Esophagus squamous epithelium (tissue), 5 donors: ENCODE measurements around the gene VRTN. TPM values are rescaled to one million over a fixed set of nuclear protein-coding genes. Genes with fewer than 3 reads are reported as not detected.

ENCODE experiments used
- DNase-seq: peaks from one replicate; lab custom pipeline; 2025; lab: John Stamatoyannopoulos, UW
- H3K27ac ChIP-seq, 4 donors: fragments of 200-600 bp; sonication (generic); one replicate each; pipeline ENCODE4 v1.5.1; 2016 to 2019; ENCODE audit warnings: mild to moderate bottlenecking in 1 of 4
- H3K27me3 ChIP-seq, 4 donors: fragments of 200-600 bp; sonication (generic); 1 replicate in 3 of 4; 2 replicates in 1 of 4; pipeline versions ENCODE4 v1.5.1 to v1.6.0; 2017 to 2021; ENCODE audit warnings: antibody characterized with exemption in 1 of 4
- H3K36me3 ChIP-seq, 3 donors: fragments of 200-600 bp; sonication (generic); one replicate each; pipeline ENCODE4 v1.5.1; 2016 to 2019
- H3K4me1 ChIP-seq, 3 donors: fragments of 200-600 bp; sonication (generic); one replicate each; pipeline ENCODE4 v1.5.1; 2017 to 2019
- H3K4me3 ChIP-seq, 4 donors: fragments of 200-600 bp; sonication (generic); 1 replicate in 3 of 4; 2 replicates in 1 of 4; pipeline ENCODE4 v1.5.1; 2016 to 2019; ENCODE audit warnings: mild to moderate bottlenecking in 2 of 4, moderate library complexity in 1 of 4
- H3K9me3 ChIP-seq, 3 donors: fragments of 200-600 bp; sonication (generic); one replicate each; pipeline ENCODE4 v1.5.1; 2016 to 2019
- POLR2A ChIP-seq, 4 donors: fragments of 450-650 bp; IDR thresholded peaks; one replicate each; pipeline ENCODE4 v1.6.1; 2017; ENCODE audit warnings: antibody characterized with exemption in 4 of 4, mild to moderate bottlenecking in 4 of 4, moderate library complexity in 3 of 4
- WGBS, 2 donors: methylation state at CpG; one replicate each; pipeline ENCODE4 v1.1.5; 2018; 5-methylcytosine and 5-hydroxymethylcytosine counted together
- intact Hi-C: fragments of 100-400 bp; cut with DNase I; formaldehyde crosslinking; loops from one replicate; pipeline ENCODE4 v1.15.0; 2022
- total RNA-seq, 4 donors: library from RNA; depleted of rRNA; stranded (reverse); fragments of >200 nt; gene quantifications; one replicate each; pipeline ENCODE4 v1.1.0, GENCODE V29; 2016
- TF ChIP-seq, protein P1 (sequence below), 6 experiments: fragments of 450-650 bp in 4 of 6; fragments of 200-600 bp in 2 of 6; sonication (generic) in 2 of 6; IDR thresholded peaks; one replicate each; pipeline ENCODE4 v1.5.1; 2016 to 2019; ENCODE audit warnings: antibody characterized with exemption in 6 of 6, mild to moderate bottlenecking in 4 of 6, moderate library complexity in 4 of 6
- donor health status: DM: yes; HTN: yes; CAD: no.

The VRTN gene
- total RNA-seq, 4 donors from 2014 or later = not detected

DNA sequence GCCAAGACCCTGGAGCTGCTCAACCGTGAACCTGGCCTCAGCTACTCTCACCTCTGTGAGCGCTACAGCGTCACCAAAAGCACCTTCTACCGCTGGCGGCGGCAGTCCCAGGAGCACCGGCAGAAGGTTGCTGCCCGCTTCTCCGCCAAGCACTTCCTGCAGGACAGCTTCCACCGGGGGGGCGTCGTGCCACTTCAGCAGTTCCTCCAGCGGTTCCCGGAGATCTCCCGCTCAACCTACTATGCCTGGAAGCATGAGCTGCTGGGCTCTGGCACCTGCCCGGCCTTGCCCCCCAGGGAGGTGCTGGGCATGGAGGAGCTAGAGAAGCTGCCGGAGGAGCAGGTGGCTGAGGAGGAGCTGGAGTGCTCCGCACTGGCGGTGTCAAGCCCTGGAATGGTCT lies 9.3 kb downstream of the VRTN start:
- TF ChIP-seq, protein P1, sequence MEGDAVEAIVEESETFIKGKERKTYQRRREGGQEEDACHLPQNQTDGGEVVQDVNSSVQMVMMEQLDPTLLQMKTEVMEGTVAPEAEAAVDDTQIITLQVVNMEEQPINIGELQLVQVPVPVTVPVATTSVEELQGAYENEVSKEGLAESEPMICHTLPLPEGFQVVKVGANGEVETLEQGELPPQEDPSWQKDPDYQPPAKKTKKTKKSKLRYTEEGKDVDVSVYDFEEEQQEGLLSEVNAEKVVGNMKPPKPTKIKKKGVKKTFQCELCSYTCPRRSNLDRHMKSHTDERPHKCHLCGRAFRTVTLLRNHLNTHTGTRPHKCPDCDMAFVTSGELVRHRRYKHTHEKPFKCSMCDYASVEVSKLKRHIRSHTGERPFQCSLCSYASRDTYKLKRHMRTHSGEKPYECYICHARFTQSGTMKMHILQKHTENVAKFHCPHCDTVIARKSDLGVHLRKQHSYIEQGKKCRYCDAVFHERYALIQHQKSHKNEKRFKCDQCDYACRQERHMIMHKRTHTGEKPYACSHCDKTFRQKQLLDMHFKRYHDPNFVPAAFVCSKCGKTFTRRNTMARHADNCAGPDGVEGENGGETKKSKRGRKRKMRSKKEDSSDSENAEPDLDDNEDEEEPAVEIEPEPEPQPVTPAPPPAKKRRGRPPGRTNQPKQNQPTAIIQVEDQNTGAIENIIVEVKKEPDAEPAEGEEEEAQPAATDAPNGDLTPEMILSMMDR (IDR thresholded peaks at IDR 0.05) = no peak
- no peak for TF ChIP-seq POLR2A (IDR thresholded peaks at IDR 0.05)
- WGBS, 2 donors = 89 to 90% methylated on average over 2 to 12 of the region's 19 CpGs
- H3K4me1 ChIP-seq = no peaks in the 10 kb centered on the region
- H3K4me3 ChIP-seq = no peak overlapping the region
- intact Hi-C loops = loop anchor here (10.0 kb wide), 1 partner anchor 117 kb away; no protein-coding TSS in a partner anchor
- no peaks in the 10 kb centered on the region for H3K36me3 ChIP-seq
- H3K9me3 ChIP-seq = no peaks in the 10 kb centered on the region
- no peak overlapping the region for H3K27ac ChIP-seq
- no peak for DNase-seq
- H3K27me3 ChIP-seq = peaks cover 0 to under 1% (median 0%) of the 10 kb centered on the region in 4 donors

DNA sequence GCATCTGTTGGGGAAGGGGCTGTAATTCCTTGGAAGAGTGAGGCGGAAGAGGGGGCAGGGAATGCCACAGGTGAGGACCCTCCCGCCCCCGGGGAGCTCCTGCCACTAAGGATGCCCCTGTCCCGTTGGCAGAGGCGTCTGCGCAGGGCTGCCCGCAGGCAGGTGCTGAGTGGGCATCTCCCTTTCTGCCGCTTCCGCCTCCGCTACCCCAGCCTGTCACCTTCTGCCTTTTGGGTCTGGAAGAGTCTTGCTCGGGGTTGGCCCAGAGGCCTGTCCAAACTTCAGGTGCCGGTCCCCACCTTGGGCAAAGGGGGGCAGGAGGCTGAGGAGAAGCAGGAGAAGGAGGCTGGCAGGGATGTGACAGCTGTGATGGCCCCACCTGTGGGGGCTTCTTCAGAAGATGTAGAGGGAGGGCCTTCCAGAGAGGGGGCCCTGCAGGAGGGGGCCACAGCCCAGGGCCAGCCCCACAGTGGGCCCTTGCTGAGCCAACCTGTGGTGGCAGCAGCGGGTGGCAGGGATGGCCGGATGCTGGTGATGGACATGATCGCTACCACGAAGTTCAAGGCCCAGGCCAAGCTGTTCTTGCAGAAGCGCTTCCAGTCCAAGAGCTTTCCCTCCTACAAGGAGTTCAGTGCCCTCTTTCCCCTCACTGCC lies 10.0 kb downstream of the VRTN start:
- Histone ChIP-seq H3K4me1 (no peaks in the 10 kb centered on the region), H3K27ac (no peak overlapping the region), H3K36me3 (no peaks in the 10 kb centered on the region), H3K27me3 (no peaks in the 10 kb centered on the region), H3K4me3 (no peak overlapping the region), H3K9me3 (no peaks in the 10 kb centered on the region)
- intact Hi-C loops = loop anchor here (10.0 kb wide), 1 partner anchor 116 kb away; no protein-coding TSS in a partner anchor
- no peak for DNase-seq
- TF ChIP-seq, protein P1 (IDR thresholded peaks at IDR 0.05) = no peak
- 89 to 95% methylated on average over 9 to 12 of the region's 17 CpGs for WGBS, 2 donors

DNA sequence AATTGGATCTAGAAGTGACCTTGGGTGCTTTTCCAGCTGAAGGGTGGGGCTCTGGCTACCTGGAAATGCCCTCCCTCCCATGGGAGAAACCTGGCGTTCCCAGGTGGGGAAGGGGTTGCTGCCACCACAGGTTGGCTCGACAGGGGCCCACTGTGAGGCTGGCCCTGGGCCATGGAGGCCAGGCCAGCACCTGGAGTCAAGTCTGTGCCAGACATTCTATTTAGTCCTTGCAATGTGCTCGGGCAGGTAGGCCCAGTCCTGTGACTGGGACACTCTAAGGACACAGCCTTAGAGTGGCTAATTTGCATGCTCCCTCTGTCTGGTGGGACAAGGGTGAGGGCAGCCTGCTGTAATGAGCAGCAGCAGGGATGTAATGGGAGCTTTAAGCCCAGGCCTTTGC lies 11.9 kb downstream of the VRTN start:
- intact Hi-C loops = no loop called here
- TF ChIP-seq POLR2A (IDR thresholded peaks at IDR 0.05) = no peak
- TF ChIP-seq, protein P1 (IDR thresholded peaks at IDR 0.05) = no peak
- WGBS, 2 donors = 40% methylated on average over 1 of the region's 3 CpGs; no CpG with 5 or more reads in 1 of the 2 donors
- H3K4me1 ChIP-seq = no peaks in the 10 kb centered on the region
- H3K27ac ChIP-seq = no peak overlapping the region
- peaks cover 0 to 15% (median 0%) of the 10 kb centered on the region in 4 donors for H3K27me3 ChIP-seq
- DNase-seq = no peak
- H3K36me3 ChIP-seq = no peaks in the 10 kb centered on the region
- no peak overlapping the region for H3K4me3 ChIP-seq
- no peaks in the 10 kb centered on the region for H3K9me3 ChIP-seq

DNA sequence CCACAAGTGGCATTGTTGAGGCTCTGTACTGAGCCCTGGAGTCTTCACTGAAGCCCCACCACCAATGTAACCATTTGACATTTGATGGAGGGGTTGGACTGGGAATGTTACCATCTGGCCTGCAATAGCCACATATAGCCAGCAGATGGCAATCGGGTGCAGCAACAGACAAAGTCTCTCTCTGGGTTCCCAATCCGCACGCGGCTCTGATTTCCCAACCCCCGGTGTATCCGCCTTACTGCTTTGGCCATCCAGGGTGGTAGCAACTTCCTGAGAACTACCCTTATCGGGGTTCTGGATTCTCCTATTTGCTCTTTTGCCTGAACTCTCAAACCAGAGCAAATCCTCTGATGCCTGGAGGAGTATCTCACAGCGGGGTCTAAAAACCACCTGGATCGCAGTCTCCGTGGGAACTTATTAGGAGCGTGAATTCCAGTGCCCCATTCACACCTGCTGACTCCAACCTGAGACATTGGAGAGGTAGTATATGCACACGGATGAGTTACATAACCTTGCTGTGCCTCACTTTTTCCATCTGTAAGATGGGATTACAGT lies 14.2 kb downstream of the VRTN start:
- intact Hi-C loops = no loop called here
- Histone ChIP-seq H3K36me3 (no peaks in the 10 kb centered on the region), H3K4me1 (no peaks in the 10 kb centered on the region), H3K4me3 (no peak overlapping the region), H3K9me3 (no peaks in the 10 kb centered on the region), H3K27ac (no peak overlapping the region), H3K27me3 (peaks cover 0 to 25% (median 0%) of the 10 kb centered on the region in 4 donors)
- TF ChIP-seq POLR2A (IDR thresholded peaks at IDR 0.05) = no peak
- TF ChIP-seq, protein P1 (IDR thresholded peaks at IDR 0.05) = peak; percentile 89 to 97 (median 92)
- no peak for DNase-seq
- WGBS, 2 donors = 24 to 26% methylated on average over 11 to 12 of the region's 12 CpGs

DNA sequence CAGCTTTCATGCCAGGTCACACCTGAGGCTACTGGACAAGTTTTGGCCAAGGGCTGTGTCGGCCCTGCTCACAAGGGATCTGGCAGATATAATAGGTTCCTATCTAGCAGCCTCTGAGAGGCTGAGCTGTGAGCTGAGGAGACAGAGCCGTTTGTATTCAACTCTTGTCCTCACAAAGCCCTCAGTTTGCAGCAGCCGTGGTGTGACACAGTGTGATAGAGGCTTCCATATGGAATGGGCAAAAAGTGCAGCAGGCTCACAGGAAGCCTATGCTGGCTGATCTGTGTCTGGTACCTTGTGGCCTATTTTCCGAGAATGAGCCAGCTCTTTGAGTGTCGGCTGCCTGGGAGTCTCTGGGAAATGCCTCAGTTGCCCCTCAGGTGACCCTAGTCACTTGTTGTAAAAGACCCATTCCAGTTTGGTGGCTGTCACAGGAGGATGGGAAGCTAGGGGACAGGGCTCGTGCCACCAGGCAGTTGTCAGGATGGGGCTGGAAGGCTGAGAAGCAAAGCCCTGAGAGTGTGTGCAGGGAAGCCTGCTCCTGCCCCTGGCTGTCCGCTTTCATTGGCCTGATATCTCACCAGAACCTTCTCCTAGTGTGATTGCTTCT lies 16.1 kb downstream of the VRTN start:
- DNase-seq = no peak
- H3K36me3 ChIP-seq = no peaks in the 10 kb centered on the region
- intact Hi-C loops = no loop called here
- TF ChIP-seq POLR2A (IDR thresholded peaks at IDR 0.05) = no peak
- TF ChIP-seq, protein P1 (IDR thresholded peaks at IDR 0.05) = no peak
- no peaks in the 10 kb centered on the region for H3K4me1 ChIP-seq
- H3K27ac ChIP-seq = no peak overlapping the region
- peaks cover 0 to 25% (median 0%) of the 10 kb centered on the region in 4 donors for H3K27me3 ChIP-seq
- no peaks in the 10 kb centered on the region for H3K9me3 ChIP-seq
- H3K4me3 ChIP-seq = no peak overlapping the region
- WGBS, 2 donors = 65 to 73% methylated on average over 3 to 5 of the region's 7 CpGs
